ENCODE results near the gene ANTKMT. TPM values are rescaled to one million over a fixed set of nuclear protein-coding genes. Genes with fewer than 3 reads are reported as not detected.

The ANTKMT gene
- total and polyA plus RNA-seq, 2 donors (not counting 1 experiment from before 2014, with no cell fraction given), result 4.5 to 31.5 TPM

GRCh38 chr16:684071-684794 lies 36.7 kb upstream of the ANTKMT start, which contains the start of gene JMJD8:
Gene JMJD8, minus strand, starts transcription at chr16:684334. Its CDS starts 15 bp downstream, at chr16:684319.
- Histone ChIP-seq H3K4me3 (replicated peaks in 1 of 4; ENCODE audit: control extremely low read depth in 1 of 4, insufficient read depth in 1 of 4, low read depth in 3 of 4, low read length in 4 of 4) (peak within 1 kb of the TSS; percentile 42 to 63 (median 52)), H3K79me2 (ENCODE audit: control insufficient read depth, insufficient read depth, low read length) (peaks cover 35% of the 10 kb centered on the region), H4K20me1 (ENCODE audit: control insufficient read depth, extremely low read depth, insufficient read depth, low read length) (no peaks in the 10 kb centered on the region), H2AFZ (ENCODE audit: low read length) (peak within 1 kb of the TSS; percentile 29), H3K27me3 (ENCODE audit: control insufficient read depth, insufficient read depth, low read length) (no peaks in the 10 kb centered on the region), H3K9me3 (ENCODE audit: control insufficient read depth, insufficient read depth, low read depth, low read length) (no peaks in the 10 kb centered on the region), H3K27ac (ENCODE audit: insufficient read depth, low read length) (peak within 1 kb of the TSS; percentile 69), H3K4me1 (ENCODE audit: control insufficient read depth, extremely low read depth, insufficient read depth, low read length) (peaks cover 18% of the 10 kb centered on the region), H3K4me2 (ENCODE audit: extremely low read depth, insufficient read depth, low read length) (peak within 1 kb of the TSS; percentile 62), H3K36me3 (ENCODE audit: control insufficient read depth, insufficient read depth, low read length) (peaks cover 38% of the 10 kb centered on the region), H3K9ac (ENCODE audit: insufficient read depth, low read length) (peak within 1 kb of the TSS; percentile 40)
- DNase-seq (ENCODE audit: low read depth in 2 of 2), result peak; percentile 94
- TF ChIP-seq, protein P1, sequence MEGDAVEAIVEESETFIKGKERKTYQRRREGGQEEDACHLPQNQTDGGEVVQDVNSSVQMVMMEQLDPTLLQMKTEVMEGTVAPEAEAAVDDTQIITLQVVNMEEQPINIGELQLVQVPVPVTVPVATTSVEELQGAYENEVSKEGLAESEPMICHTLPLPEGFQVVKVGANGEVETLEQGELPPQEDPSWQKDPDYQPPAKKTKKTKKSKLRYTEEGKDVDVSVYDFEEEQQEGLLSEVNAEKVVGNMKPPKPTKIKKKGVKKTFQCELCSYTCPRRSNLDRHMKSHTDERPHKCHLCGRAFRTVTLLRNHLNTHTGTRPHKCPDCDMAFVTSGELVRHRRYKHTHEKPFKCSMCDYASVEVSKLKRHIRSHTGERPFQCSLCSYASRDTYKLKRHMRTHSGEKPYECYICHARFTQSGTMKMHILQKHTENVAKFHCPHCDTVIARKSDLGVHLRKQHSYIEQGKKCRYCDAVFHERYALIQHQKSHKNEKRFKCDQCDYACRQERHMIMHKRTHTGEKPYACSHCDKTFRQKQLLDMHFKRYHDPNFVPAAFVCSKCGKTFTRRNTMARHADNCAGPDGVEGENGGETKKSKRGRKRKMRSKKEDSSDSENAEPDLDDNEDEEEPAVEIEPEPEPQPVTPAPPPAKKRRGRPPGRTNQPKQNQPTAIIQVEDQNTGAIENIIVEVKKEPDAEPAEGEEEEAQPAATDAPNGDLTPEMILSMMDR (conservative IDR thresholded peaks at IDR 0.05 in 1 of 2, IDR thresholded peaks at IDR 0.05 in 1 of 2; ENCODE audit: low read depth in 1 of 2, low read length in 2 of 2), result no peak
- no peak for TF ChIP-seq EZH2 (IDR thresholded peaks at IDR 0.05; ENCODE audit: low read length, missing control alignments)

- no peak for DNase-seq (ENCODE audit: low read depth in 2 of 2)
- Histone ChIP-seq H3K4me1 (ENCODE audit: control insufficient read depth, extremely low read depth, insufficient read depth, low read length) (peaks cover 21% of the 10 kb centered on the region), H4K20me1 (ENCODE audit: control insufficient read depth, extremely low read depth, insufficient read depth, low read length) (no peaks in the 10 kb centered on the region), H3K27me3 (ENCODE audit: control insufficient read depth, insufficient read depth, low read length) (no peaks in the 10 kb centered on the region), H3K9ac (ENCODE audit: insufficient read depth, low read length) (no peak overlapping the region), H3K27ac (ENCODE audit: insufficient read depth, low read length) (no peak overlapping the region), H3K4me3 (replicated peaks in 1 of 4; ENCODE audit: control extremely low read depth in 1 of 4, insufficient read depth in 1 of 4, low read depth in 3 of 4, low read length in 4 of 4) (no peak overlapping the region), H2AFZ (ENCODE audit: low read length) (no peak overlapping the region), H3K9me3 (ENCODE audit: control insufficient read depth, insufficient read depth, low read depth, low read length) (no peaks in the 10 kb centered on the region), H3K4me2 (ENCODE audit: extremely low read depth, insufficient read depth, low read length) (no peak overlapping the region), H3K36me3 (ENCODE audit: control insufficient read depth, insufficient read depth, low read length) (peaks cover 38% of the 10 kb centered on the region), H3K79me2 (ENCODE audit: control insufficient read depth, insufficient read depth, low read length) (peaks cover 38% of the 10 kb centered on the region)
- TF ChIP-seq, protein P1 (conservative IDR thresholded peaks at IDR 0.05 in 1 of 2, IDR thresholded peaks at IDR 0.05 in 1 of 2; ENCODE audit: low read depth in 1 of 2, low read length in 2 of 2), result no peak
Observed at GRCh38 chr16:684961-685696, 35.8 kb upstream of the ANTKMT start.

- no peak overlapping the region for H3K4me2 ChIP-seq (ENCODE audit: extremely low read depth, insufficient read depth, low read length)
- no peaks in the 10 kb centered on the region for H3K9me3 ChIP-seq (ENCODE audit: control insufficient read depth, insufficient read depth, low read depth, low read length)
- H3K4me3 ChIP-seq (replicated peaks in 1 of 4; ENCODE audit: control extremely low read depth in 1 of 4, insufficient read depth in 1 of 4, low read depth in 3 of 4, low read length in 4 of 4), result no peak overlapping the region
- H2AFZ ChIP-seq (ENCODE audit: low read length), result no peak overlapping the region
- peak; percentile 26 to 30 for DNase-seq (ENCODE audit: low read depth in 2 of 2)
- H4K20me1 ChIP-seq (ENCODE audit: control insufficient read depth, extremely low read depth, insufficient read depth, low read length), result no peaks in the 10 kb centered on the region
- TF ChIP-seq EZH2 (IDR thresholded peaks at IDR 0.05; ENCODE audit: low read length, missing control alignments), result no peak
- TF ChIP-seq, protein P1 (conservative IDR thresholded peaks at IDR 0.05 in 1 of 2, IDR thresholded peaks at IDR 0.05 in 1 of 2; ENCODE audit: low read depth in 1 of 2, low read length in 2 of 2), result peak; percentile 23 to 49
- H3K27ac ChIP-seq (ENCODE audit: insufficient read depth, low read length), result no peak overlapping the region
- H3K9ac ChIP-seq (ENCODE audit: insufficient read depth, low read length), result no peak overlapping the region
- peaks cover 38% of the 10 kb centered on the region for H3K36me3 ChIP-seq (ENCODE audit: control insufficient read depth, insufficient read depth, low read length)
- H3K27me3 ChIP-seq (ENCODE audit: control insufficient read depth, insufficient read depth, low read length), result no peaks in the 10 kb centered on the region
- H3K4me1 ChIP-seq (ENCODE audit: control insufficient read depth, extremely low read depth, insufficient read depth, low read length), result peaks cover 20% of the 10 kb centered on the region
- peaks cover 35% of the 10 kb centered on the region for H3K79me2 ChIP-seq (ENCODE audit: control insufficient read depth, insufficient read depth, low read length)
Observed at GRCh38 chr16:685967-686366, 35.0 kb upstream of the ANTKMT start.

All from fibroblast of lung (primary cell).